Fibroblast of villous mesenchyme (primary cell): ENCODE measurements around the gene LMX1A. TPM values are rescaled to one million over a fixed set of nuclear protein-coding genes. Genes with fewer than 3 reads are reported as not detected.

Source experiments
- DNase-seq: peaks from one replicate; pipeline ENCODE4 v3.0.0-alpha.2; 2010; ENCODE audit warnings: low read depth
- H3K4me3 ChIP-seq: 2 replicates; pipeline ENCODE4 v1.5.1; 2011; ENCODE audit warnings: low read depth, mild to moderate bottlenecking, low read length
- total RNA-seq: library from RNA; depleted of rRNA; stranded (reverse); fragments of >200 nt; gene quantifications from 2 replicates; pipeline ENCODE4 v1.2.3, GENCODE V29; 2012
- TF ChIP-seq, protein P1 (sequence below): IDR thresholded peaks from 2 replicates; pipeline ENCODE4 v1.5.1; 2012; ENCODE audit warnings: low read depth, mild to moderate bottlenecking, low read length; ENCODE audit not compliant: insufficient read depth

Gene LMX1A
- not detected in 2 replicates for total RNA-seq

DNA sequence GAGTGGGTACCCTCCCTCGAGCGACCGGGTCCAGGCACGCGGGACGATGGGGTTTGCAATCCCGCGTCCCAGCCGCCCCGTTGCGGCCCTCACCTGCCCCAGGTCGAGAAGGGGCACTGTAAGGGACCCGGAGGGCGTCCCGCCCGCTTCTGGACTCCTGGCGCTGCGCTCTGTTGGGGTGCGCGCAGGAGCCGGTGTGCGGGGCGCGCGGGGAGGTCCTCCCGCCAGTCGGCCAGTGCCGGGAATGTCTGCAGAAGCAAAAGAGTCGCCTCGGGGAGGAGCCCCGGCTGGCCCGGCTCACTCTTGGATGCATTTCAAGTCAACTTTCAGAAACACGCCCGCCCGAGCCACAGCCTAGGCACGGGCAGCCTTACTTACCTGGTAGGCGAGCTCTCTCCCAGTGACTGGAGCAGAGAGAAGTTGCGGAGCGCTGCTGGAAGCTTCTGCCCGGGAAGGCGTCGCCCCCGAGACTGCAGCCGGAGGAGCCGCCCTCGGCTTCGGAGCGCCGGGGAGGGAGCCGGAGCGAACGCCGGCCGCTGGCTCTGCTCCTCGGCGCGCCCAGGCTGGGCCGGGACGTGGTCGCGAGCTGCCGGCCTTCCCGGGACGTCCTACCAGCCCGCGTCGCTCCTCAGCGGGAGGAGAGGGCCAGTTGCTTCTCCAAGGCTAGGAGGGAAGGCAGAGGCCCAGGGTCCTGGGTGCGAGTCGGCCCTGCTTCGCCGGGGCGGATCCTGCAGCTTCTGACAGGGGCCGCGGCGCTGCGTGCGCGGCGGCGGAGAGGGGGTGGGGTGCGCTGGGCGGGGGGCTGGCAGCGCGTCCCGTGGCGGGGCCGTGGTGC, at the start of gene LMX1A:
LMX1A (minus strand) TSS at position 739 of the 835 bp plus-strand sequence. CDS start 1,156 bp downstream, outside the sequence.
- H3K4me3 ChIP-seq, result no peak within 1 kb of the TSS
- no peak for DNase-seq
- TF ChIP-seq, protein P1, sequence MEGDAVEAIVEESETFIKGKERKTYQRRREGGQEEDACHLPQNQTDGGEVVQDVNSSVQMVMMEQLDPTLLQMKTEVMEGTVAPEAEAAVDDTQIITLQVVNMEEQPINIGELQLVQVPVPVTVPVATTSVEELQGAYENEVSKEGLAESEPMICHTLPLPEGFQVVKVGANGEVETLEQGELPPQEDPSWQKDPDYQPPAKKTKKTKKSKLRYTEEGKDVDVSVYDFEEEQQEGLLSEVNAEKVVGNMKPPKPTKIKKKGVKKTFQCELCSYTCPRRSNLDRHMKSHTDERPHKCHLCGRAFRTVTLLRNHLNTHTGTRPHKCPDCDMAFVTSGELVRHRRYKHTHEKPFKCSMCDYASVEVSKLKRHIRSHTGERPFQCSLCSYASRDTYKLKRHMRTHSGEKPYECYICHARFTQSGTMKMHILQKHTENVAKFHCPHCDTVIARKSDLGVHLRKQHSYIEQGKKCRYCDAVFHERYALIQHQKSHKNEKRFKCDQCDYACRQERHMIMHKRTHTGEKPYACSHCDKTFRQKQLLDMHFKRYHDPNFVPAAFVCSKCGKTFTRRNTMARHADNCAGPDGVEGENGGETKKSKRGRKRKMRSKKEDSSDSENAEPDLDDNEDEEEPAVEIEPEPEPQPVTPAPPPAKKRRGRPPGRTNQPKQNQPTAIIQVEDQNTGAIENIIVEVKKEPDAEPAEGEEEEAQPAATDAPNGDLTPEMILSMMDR, result no peak

- H3K4me3 ChIP-seq, result no peak overlapping the region
- DNase-seq, result peak; percentile 7
- TF ChIP-seq, protein P1, result peak; percentile 52
These were observed 47.4 kb upstream of the LMX1A start for GRCh38 chr1:165403835-165404482.

DNA sequence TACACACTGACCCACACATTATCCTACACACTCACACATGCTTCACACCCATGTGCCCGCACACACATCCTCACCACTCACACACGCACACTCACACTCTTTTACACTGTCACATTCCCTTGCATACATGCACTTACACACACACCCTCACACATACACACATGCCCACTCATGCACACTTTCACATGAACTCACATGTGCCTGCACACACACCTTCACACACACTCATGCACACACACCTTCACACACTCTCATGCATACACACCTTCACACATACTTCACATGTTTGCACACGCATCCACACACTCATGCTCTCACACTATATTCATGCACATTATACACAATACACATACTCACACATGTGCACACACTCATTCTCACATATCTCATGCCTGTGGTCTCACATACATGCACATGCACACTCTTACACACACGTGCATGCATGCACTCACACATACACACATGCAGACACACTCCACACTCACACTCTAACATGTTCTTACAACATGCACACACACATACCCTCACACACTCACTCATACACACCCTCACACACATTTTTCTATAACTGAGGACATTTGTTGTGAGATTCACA, 46.1 kb upstream of the LMX1A start:
- TF ChIP-seq, protein P1, result no peak
- H3K4me3 ChIP-seq, result no peak overlapping the region
- DNase-seq, result no peak

GRCh38 chr1:165397944-165398343, 41.4 kb upstream of the LMX1A start:
- peak; percentile 18 for DNase-seq
- TF ChIP-seq, protein P1, result no peak
- H3K4me3 ChIP-seq, result no peak overlapping the region

GRCh38 chr1:165395901-165396300, 39.4 kb upstream of the LMX1A start:
- TF ChIP-seq, protein P1, result no peak
- no peak overlapping the region for H3K4me3 ChIP-seq
- DNase-seq, result no peak

- no peak overlapping the region for H3K4me3 ChIP-seq
- TF ChIP-seq, protein P1, result no peak
- no peak for DNase-seq
These were observed 39.0 kb upstream of the LMX1A start for GRCh38 chr1:165395478-165395877.
